ENCODE results near the gene TBL1X. TPM values are rescaled to one million over a fixed set of nuclear protein-coding genes. Genes with fewer than 3 reads are reported as not detected.
"Not testable (repeated sequence)": the region's sequence is repeated elsewhere in the genome, so short reads cannot be mapped to it uniquely, and the experiment has no call there.

TBL1X gene
- total and polyA plus RNA-seq, 2 of the 8 experiments (the other 6 are each of a cell fraction or from before 2014, with no cell fraction given), result 13.3 to 25.6 TPM

DNA sequence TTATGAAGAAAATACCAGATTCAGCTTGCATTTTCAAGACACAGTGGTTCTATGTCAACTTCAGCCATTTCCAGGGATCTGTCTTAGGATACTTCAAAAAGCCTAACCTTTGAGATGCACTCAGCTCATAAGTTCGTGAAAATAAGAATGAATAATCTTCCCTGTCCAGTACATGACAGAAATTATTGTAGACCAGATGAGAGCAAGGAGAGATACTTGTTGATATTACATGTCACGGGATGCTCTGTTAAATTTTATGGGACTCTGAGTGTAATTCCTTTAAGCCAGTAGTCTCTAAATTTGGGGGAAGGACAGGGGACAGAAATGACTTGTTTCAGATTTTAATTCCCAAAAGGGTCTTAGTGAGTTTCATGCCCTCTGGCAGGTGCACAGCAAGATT is 8.8 kb downstream of the TBL1X start (continued):
- no peak for TF ChIP-seq EZH2 (IDR thresholded peaks at IDR 0.05; ENCODE audit: low read depth, low read length, severe bottlenecking)

DNA sequence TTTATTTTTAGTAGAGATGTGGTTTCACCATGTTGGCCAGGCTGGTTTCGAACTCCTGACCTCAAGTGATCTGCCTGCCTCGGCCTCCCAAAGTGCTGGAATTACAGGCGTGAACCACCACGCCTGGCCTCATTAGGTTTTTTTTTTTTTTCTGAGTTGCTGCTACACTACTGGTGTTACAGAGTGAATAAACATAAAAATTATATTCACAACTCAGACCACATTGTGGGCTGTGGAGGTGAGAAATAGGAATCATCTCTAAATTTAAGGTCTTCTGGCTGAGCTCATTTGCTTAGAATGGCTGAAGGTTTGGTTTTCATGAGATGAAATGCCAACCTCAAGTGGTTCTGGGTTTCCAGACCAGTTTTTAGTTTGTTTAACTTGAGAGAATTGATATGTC is 10.6 kb downstream of the TBL1X start:
- H2BK12ac ChIP-seq (ENCODE audit: low read depth, low read length); H4K20me1 ChIP-seq (replicated peaks in 1 of 2; ENCODE audit: control insufficient read depth in 1 of 2, insufficient read depth in 2 of 2, low read length in 2 of 2); H4K91ac ChIP-seq (replicated peaks; ENCODE audit: insufficient read length, low read length); H2BK5ac ChIP-seq (ENCODE audit: low read depth, low read length); H3K9me3 ChIP-seq (ENCODE audit: insufficient read depth in 2 of 2, low read depth in 1 of 2, low read length in 1 of 2); H3K27me3 ChIP-seq (replicated peaks in 1 of 4; ENCODE audit: control insufficient read depth in 3 of 4, extremely low read depth in 1 of 4, insufficient read depth in 3 of 4, low read length in 3 of 4); H4K8ac ChIP-seq (ENCODE audit: extremely low read depth, insufficient read depth, low read length); H3K4ac ChIP-seq (replicated peaks; ENCODE audit: insufficient read length, low read depth, low read length); H3K27ac ChIP-seq (ENCODE audit: low read depth, low read length); H3K79me1 ChIP-seq (ENCODE audit: low read depth, low read length); H2AK5ac ChIP-seq (ENCODE audit: low read depth, low read length); CTCF ChIA-PET (ENCODE audit: partially characterized antibody); H4K5ac ChIP-seq (ENCODE audit: insufficient read length, low read depth, low read length); H2BK20ac ChIP-seq (ENCODE audit: low read length); H3K36me3 ChIP-seq (ENCODE audit: control insufficient read depth in 2 of 4, insufficient read depth in 4 of 4, low read length in 3 of 4); H3K4me1 ChIP-seq (replicated peaks in 1 of 4; ENCODE audit: control insufficient read depth in 3 of 4, insufficient read depth in 4 of 4, low read length in 3 of 4); H3K14ac ChIP-seq (ENCODE audit: insufficient read length); H3K9ac ChIP-seq (replicated peaks in 1 of 4; ENCODE audit: extremely low read depth in 1 of 4, low read depth in 3 of 4, low read length in 3 of 4); H3K23ac ChIP-seq (ENCODE audit: insufficient read length); H3K56ac ChIP-seq (replicated peaks; ENCODE audit: insufficient read length, low read depth, low read length); H3K4me2 ChIP-seq (ENCODE audit: insufficient read depth in 1 of 2, low read depth in 2 of 2, low read length in 2 of 2); H2BK15ac ChIP-seq (ENCODE audit: low read length); H2AFZ ChIP-seq (ENCODE audit: low read length); POLR2A ChIA-PET (ENCODE audit: partially characterized antibody); DNase-seq (ENCODE audit: low read depth in 1 of 2, low spot score in 2 of 2); H3K23me2 ChIP-seq (ENCODE audit: low read depth, low read length); H3K4me3 ChIP-seq (ENCODE audit: extremely low read depth in 1 of 4, insufficient read depth in 2 of 4, low read depth in 3 of 4, low read length in 4 of 4); FAIRE-seq; H3K18ac ChIP-seq (ENCODE audit: extremely low read depth, low read length); H2BK120ac ChIP-seq (replicated peaks; ENCODE audit: low read depth, low read length): not testable (repeated sequence)
- peaks cover 0 to 77% of the 10 kb centered on the region in 2 experiments; a peak in 2 of 4 replicates for H3K79me2 ChIP-seq (ENCODE audit: control insufficient read depth in 1 of 2, insufficient read depth in 2 of 2, low read length in 2 of 2)
- 100% methylated on average over 4 of the region's 4 CpGs; no CpG with 5 or more reads in 1 of the 2 experiments for WGBS, 2 experiments (ENCODE audit: extremely low coverage in 1 of 2, insufficient coverage in 1 of 2, insufficient read length in 1 of 2, insufficient replicate concordance in 2 of 2, low coverage in 1 of 2, low lambda C conversion rate in 2 of 2, missing lambda C conversion rate in 1 of 2)

Data from H1 (cell line).